Measurements from ENCODE around the gene LDLRAD3.

DNA sequence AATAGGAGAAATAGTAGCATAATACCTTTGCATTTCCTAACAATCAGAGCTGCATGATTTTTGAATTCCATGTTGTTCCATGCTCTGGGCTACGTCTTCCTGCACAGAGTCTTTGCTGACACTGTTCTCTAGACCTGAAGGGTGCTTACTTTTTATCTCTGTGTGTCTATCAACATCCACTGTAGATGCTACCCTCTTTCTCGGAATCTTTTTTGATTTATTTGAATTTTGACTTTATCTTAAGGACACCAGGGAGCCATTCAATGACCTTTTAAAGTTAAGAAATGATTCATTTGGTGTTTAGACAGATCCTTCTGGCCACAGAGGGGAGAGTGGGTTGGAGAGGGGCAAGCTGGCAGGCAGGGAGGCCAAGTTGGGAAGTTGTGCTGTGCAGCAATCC, 90.1 kb downstream of the LDLRAD3 start:
- no peak for TF ChIP-seq CTCF (conservative IDR thresholded peaks at IDR 0.05; ENCODE audit: low read length)
- TF ChIP-seq EZH2phosphoT487 (IDR thresholded peaks at IDR 0.05; ENCODE audit: borderline replicate concordance): no peak

All from Loucy (cell line).